TTC549 (cell line): ENCODE data around the gene TWNK.

ENCODE experiments used
- FAIRE-seq: peaks from 2 replicates; lab custom pipeline; 2012; peaks lifted over from hg19 to GRCh38; lab: Jason Lieb, UNC

TWNK gene

DNA sequence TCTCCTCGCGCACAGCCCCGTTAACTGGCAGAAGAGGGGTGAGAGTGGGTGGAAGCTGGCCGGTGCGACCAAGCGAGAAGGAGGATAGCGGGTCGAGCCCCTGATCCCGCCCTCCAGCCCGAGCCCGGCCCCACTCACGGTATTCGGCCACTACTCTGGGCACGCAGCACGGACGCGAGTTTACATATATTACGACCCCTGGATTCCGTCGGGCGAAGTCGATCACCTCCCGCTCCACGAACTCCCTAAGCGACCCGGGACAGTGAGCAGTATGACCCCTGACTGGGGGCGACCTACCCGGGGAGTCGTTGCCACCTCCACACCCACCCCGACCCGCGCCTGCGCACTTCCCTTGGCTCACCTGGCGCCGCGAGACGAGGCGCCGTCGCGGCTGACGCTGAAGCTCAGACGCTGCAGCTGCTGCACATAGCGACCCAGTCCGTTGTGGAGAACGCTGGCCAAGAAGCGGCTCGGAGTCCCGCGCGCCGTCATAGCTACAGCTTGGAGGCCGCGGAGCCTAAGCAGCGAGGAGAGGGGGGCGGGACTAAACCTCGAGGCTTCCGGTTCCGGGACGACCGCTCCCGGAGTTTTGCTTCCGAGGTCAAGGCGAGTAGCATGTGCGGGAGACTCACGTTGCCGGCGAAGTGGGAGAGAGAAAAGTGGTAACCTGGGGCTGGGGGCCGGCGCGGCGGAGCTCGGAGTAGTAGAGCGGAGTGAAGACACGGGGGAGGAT lies at the start of gene TWNK, which contains the start of gene MRPL43:
Gene TWNK, plus strand, starts transcription at position 592 of the 733 bp plus-strand sequence. CDS start 668 bp downstream, outside the sequence.
Gene MRPL43, minus strand, starts transcription at position 546 of the 733 bp plus-strand sequence. Its CDS starts 54 bp downstream, at position 492.
- no peak for FAIRE-seq

DNA sequence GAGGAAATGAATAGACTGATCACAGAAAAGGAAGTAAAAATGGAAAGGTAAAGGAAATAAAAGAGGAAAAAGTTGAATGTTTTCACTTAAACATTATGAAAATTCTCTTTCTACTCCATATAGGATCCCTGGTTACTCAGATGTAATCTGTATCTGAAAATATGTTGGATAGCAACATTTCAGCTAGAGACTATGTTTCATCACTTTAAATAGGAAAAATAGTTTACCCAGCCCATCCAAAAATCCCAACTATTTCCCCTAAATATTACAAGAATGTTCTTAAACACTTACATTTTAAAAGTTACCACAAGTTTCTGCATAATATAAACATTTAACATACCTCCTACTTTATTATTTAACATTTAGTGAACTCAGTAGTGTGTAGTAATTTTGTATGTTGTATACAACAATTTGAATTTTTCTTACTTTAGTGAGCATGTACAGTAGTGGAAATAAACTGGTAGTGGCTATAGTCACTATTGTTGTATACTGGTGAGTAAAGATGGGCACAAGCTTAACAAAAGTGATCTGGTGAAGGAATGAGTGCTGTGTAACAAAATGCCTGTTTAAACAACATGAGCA lies 47.5 kb upstream of the TWNK start:
- FAIRE-seq = peak; percentile 7

DNA sequence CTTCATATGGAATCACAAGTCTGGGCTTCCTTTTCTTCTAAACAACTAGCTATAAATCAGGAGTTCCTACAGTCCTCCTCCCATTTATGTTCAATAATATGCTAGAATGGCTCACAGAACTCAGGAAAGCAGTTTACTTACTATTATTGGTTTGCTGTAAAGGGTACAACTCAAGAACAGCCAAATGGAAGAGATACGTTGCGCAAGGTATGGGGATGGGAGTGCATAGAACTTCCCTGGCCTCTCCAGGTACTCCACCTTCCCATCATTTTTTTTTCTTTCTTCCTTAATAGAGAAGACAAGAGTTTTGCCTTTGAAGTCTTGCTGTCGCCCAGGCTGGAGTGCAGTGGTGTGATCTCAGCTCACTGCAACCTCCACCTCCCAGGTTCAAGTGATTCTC lies 45.1 kb upstream of the TWNK start:
- no peak for FAIRE-seq

DNA sequence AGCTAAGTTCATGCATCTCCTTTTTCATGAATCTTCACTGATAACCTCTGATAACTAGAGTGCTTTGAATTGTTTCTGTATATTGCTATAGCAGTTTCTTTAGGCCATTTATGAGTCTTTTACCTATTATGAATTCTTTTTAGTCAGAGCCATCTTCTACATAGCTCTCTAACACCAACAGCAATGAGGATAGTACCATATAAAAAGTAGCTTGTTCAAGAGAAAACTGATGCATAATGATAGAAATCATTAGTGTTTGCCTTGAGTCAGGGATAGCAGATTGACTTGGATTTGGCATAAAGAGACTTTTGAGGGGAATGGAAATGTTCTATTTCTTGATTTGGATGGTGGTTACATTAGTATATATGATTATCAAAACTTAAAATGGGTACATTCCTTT lies 43.8 kb upstream of the TWNK start:
- FAIRE-seq = no peak

DNA sequence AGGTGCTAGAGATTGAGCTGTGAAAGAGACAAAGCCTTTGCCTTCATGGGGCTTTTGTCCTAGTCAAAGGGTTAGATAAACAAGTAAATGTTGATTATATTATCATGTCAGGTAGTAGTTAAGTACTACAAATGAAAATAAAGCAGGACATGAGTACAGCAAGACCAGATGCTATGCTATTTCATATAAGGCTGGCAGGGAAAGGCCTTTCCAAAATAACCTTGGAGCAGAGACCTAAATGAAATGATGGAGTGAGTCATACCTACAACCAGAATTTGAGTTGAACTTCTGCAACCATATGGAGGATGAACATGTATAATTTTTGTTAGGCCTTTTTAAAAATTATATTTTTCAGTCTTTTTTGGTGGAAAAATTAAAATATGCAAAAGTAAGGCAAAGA lies 41.6 kb upstream of the TWNK start:
- FAIRE-seq = no peak

DNA sequence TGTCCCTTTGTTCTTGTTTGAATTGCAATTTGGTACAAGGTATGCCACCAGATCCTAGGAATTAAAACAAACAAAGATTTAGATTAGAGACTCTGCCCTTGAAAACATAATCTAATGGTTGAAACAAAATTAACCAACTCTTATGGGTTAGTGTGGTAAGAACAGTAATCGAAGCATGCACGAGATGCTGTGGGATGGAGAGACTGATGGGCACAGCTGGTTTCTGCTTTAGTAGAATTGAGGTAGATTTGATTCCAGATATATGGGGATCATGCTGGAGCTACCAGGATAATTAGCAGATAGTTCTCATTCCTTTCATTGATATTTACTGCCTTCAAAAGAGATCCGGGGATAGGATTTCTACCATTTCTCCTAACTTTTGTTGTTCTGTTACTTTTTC lies 38.4 kb upstream of the TWNK start:
- no peak for FAIRE-seq

DNA sequence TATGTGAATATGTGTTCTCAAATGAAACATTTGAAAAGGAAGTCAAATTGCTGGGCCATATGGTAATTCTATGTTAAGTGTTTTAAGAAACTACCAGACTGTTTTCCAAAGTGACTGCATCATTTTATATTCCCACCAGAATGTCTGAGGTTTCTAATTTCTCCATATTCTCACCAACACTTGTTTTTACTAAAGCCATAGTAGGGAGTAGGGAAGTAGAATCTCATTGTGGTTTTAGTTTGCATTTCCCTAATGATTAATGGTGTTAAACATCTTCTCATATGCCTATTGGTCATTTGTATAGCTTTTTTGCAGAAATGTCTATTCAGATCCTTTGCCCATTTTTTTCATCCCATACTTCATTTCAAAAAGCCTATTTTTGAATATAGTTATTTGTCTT lies 27.1 kb upstream of the TWNK start:
- FAIRE-seq = no peak

DNA sequence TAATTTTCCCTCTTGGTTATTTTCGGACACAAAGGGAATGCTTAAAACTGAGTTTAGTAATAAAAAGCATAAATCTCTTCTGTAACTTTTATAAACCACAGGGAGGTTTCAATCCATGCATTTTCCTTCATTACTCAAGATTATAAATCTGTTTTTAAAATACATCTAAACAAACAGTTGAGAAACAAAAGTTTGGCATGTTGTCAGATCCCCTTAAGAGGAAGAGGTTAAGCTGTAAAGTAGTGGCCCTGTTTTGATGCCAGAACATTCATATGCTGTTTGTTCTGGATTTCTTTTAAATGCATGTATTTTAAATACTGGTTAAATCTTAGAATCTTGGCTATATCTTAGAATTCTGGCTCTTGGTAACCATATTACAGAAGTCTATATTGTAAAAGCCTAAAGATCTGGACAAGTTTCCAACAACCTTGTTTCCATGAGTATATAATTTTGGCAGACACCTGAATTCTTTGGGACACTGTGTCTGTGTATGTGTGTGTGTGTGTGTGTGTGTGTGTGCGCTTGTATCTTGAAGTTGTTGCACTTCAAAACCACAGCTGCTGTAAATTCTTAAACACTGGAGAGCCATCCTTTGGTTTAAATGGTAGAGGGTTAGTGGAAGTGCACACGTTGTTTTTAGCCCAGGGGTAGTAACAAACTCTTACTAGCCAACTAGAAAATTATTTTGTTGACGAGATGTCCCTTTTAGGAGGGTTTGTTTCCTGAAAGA lies 24.8 kb upstream of the TWNK start:
- FAIRE-seq = no peak

DNA sequence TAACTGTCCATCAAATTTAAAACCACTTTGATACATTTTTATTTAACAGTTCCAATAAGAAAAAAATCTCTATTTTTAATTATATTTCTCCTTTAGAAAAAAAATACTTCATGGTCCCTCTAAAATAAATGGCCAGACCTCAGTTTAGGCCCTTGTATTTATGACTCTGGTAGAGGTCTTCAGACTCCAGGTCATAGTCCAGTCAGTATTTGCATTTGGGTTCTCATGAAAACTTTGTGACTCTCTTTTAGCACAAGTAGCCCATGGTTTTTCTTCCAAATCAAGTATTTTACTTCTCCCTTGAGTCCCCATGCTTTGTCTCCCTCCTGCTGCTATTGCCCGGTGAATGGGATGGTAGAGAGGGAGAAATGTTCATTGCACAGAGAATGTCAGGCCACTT lies 23.5 kb upstream of the TWNK start:
- FAIRE-seq = no peak

DNA sequence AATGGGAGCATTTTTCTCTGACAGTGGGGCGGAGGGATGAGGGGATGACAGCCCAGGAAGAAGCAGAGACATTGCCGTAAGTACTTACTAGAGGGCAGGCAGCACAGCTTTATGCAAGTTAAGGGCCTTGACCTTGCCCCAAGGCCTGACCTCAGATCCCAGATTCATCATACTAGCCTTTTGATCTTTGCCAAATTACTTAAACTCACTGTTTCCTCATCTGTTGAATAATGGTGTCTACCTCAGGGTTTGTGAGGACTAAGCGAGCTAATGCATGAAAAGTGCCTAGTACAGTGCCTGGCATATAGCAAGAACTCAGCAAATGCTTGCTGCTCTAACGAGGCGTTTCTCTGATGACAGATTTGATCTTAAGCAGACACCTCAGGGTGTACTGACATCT lies 21.5 kb upstream of the TWNK start:
- FAIRE-seq = no peak

DNA sequence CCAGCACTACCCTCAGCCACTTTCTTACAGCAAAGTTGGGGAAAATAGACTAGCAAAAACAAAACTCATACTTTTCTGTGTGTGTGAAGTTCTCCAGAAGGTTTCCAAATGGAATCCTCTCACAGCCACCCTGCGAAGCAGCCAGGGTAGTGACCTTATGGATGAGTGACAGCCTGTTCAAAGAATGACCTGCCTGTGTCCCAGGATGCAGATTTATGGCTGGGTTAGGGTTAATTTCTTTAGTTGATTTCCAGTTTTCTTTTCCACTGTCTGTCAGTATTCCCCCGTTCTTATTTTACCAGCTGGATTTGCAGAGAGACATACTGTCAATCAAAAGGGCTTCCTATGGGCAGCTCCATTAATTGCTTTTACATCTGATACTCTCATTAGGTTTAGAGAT lies 20.5 kb upstream of the TWNK start:
- FAIRE-seq = no peak

DNA sequence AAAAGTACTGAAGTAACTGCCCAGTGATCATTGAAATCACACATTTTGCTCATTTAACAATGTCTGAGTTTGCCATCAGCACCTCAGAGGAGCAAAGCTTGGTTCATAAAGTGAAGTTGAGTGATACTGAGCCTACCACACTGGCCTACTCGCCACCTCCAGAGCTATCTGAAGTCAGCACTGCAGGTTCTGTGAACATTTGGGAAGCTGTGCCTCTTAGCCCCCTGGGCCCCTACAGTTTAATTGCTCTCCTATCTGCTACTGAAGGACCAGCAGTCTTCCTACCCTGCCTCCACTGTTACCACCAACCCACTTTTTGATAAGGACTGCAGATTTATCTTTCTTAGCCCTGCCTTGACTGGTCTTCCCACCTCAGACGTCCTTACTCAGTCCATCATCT lies 20.0 kb upstream of the TWNK start:
- FAIRE-seq = no peak

DNA sequence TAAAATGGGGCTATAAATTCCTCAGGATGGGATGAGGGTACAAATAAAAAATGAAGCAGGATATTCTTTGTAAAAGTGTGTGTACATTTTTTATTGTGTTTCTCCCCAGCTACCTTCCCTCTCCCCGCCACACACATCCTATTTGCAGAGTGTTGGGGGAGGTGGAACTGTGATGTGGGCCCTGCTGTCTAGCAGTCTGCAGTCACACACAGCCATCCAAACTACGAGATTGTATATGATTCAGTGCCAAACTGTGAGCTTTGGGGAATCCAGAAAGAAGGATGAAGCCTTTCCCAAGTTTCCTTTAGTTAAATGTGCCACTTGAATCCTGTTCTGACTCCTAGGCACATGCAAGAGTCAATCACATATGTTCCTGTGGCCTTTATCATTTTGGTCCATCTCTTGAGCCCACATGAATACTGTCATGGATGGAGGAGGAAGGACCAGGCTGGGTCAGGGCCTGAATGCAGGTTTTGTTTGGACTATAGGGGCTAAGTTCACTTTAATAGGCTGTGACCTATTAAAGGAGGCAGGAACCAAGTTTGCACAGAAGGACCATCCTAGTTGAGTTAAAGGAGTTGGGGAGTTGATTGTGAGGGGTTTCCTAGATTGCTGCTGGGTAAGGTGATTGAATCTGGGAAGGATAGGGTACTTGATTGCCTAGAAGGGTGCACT lies 19.1 kb upstream of the TWNK start:
- FAIRE-seq = no peak

DNA sequence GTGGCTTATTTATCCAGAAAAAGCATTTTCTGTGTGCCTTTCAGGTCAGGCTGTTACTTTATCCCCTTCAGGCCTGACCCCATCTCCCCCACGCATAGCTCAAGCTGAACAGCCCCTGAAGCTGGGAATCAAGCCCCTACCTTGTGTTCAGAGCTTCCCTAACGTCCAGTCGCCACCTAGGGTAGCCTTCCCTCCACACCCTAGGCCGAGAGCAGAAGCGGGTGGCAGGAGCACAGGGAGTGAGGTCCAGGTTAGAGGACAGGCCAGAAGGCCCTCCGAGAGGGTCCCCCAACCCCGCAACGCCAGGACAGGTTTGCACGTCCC lies 18.5 kb upstream of the TWNK start:
- FAIRE-seq = no peak

DNA sequence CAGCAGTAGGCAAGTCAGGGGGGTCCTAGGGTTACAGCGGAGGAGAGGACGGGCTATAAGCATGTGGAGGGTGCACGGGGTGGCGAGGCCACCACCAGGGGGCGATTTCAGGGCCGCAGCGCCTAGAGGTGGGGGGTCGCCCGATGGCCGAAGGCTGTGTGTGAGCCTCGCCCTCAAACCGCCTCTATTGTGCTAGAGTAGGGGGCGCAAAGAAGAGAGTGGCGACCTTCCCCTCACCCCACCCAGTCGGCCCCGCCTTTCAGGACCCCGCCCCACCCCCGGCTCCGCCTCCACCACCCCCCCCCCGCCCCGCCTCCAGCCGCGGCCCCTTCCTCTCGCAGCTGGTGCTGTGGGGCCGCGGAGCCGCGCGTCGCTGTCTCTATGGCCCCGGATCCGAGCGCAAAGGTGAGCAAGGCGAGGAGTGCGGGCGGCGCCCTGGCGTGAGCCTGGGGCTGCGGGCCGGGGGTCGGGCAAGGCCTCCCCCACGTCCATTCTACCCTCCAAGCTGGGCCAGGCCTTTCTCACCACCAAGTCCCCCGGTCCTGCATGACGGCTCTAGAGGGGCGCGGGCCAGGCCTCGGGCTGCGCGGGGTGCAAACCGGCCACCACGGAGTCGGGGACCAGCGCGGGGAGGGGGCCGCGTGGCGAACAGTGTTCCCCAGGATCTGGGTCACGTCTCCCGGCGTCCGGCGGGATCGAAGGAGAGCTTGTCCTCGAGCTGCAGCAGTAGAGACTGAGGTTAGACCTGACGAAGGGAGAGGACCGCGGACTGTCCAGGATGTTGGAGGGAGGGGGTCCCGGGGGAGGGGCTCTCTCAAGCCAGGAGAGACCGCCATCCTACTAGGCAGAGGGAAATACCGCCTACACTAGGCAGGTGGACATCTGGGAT lies 17.9 kb upstream of the TWNK start, which contains the start of gene SEMA4G:
Gene SEMA4G, plus strand, starts transcription at position 318 of the 889 bp plus-strand sequence. CDS start 3,409 bp downstream, outside the sequence.
- FAIRE-seq = no peak

DNA sequence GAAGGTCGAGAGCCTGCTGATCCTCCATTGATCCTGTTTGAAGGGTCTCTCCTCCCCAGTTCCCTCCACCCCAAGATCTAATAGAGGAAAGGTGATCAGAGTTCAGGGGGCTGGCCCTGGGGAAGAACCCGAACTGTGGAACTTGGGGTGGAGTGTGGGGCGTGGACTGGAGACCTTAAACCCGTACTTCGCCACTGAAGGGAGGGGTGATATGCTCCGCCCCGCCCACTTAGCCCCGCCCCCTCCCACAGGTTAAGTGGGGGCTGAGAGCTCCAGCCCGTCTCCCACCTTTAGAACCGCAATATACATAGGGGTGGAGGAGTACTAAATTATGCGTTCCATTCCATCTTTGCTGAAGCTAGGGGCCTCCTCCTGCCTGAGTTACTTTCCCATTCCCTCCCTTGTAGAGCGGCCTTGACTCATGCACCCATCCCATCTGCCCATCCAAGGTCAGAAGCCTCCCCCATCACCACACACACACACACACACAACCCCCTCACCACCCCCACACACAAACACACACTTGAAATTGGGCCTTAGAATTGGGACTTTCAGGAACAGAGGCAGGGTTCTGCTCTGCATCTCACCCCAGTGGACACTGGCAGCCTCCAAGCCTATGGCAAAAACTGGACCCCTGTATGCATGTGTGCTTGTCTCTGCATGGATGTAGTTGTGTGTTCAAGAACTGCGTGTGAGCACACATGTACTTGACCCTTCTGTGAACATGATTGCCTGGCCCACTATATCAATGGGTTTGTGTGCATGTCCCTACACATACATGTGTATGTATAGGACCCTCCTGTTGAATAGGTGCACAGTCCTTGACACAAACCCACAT lies 17.0 kb upstream of the TWNK start:
- no peak for FAIRE-seq

DNA sequence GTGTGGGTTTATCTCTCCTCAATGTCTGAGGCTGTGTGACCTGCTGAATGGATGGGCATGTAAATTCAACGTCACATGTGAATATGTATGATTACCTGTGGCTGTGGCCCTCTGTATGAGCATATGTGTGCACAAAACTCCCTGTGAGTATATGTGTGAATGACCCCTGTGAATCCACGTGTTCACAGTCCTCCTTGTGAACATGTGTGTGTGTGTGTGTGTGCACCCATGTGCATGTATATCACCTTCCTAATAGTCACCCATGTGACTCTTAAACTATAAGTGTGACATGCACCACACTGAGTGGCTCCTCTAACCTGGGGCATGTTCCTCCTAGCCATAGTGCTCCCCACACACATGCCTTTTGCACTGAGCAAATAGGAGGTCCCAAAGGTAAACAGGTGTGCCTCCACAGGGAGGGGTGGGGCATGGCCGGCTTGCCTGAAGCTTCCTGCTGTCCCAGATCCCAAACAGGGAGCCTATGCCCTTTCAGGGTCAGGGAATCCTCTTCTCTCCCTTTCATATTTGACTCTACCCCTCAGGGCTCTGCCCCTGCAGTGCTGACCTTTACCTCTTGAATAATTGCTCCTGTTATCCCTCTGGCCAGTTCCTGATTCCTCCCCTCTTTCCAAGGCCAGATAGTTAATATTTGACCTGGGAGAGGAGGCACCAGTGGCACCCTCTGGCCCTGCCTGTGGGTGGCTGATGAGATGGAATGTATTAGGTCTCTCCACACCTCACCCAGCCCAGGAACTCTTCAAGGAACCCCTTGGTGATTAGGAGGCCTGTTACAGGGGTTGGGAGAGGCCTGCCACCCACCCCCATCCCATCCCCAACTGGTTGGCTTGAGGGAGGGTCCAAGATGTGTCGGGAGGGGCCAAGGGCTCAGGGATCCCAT lies 16.2 kb upstream of the TWNK start:
- no peak for FAIRE-seq

DNA sequence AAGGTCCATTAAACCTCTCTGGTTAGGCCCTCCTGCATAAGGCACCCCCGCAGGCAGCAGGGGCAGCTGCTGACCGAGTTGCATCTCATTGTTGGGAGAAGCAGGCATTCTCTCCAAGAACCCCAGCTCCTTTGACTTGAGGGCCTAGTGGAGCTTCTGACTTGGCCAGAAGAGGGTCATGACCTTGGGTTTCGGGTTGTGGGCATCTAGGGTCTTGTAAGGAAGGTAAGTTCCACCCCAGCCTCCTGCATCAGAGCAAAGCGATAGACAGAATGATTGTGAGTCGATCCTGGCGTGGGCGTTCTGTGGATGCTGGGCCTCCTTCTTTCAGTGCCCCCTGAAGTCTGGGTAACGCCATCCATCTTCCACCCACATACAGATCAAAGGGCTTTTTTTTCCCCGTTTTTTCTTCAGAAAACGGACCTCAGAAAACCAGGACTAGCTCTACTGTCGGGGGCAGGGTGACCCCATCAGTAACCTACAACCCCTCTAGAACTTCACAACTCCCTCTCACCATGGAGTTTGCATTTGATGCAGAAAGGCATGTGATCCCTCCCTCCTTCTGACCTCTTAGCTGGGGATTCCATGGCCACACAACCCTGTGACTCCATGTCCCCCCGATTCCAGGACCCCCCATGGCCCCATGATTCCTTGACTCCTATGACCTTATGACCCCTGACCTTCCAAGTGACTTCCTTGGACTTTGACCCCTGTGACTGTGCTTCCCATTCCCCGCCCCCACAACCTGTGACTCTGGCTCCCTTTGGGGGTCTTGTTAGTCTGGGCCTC lies 15.0 kb upstream of the TWNK start:
- no peak for FAIRE-seq

DNA sequence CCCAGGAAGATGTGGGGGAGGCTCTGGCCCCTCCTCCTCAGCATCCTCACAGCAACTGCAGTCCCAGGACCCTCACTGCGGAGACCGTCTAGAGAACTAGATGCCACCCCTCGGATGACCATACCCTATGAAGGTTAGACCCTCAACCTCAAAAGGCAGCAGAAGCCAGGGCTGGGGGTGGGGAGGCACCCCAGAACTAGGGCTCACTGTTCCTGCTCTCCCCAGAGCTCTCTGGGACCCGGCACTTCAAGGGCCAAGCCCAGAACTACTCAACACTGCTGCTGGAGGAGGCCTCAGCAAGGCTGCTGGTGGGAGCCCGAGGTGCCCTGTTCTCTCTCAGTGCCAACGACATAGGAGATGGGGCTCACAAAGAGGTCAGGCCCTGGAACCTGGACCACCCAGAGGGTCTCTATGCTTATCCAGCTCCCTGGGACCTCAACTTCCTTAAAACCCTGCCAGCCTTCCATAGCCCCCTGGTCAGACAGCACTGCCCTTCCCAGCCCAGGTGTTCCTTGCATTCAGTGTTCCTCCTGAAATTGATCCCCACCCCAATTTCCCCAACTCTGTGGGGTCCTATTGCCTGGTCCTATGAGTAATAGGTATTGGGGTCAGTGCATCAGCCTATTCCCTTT lies 14.3 kb upstream of the TWNK start:
- FAIRE-seq = no peak
